HG02870 (cell line): ENCODE results near the gene PWWP2A.

Experiments
- ATAC-seq: cut with Tn5 transposase; IDR thresholded peaks from one replicate; pipeline ENCODE4 v1.9.1; 2021; ENCODE audit warnings: mild to moderate bottlenecking, moderate library complexity; ENCODE audit not compliant: unreplicated experiment

PWWP2A gene

DNA sequence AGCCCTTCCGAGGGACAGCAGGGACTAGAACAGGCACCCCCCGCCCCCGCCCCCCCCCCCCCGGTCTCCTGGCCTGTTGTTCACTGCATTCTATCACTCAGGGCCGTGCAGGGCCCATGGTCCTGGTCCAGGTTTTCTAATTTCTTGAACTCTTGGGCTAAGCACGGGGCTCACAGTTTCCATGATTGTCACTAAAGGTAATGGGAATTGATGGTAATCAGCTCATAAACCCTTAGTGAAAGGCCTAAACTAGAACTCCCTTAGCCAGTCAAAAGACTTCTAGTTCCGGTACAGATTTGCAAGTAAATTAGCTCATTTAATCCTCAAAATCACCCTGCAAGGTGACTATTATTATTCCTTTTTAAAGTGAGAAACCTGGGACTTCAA, 14.7 kb upstream of the PWWP2A start:
- ATAC-seq: no peak

DNA sequence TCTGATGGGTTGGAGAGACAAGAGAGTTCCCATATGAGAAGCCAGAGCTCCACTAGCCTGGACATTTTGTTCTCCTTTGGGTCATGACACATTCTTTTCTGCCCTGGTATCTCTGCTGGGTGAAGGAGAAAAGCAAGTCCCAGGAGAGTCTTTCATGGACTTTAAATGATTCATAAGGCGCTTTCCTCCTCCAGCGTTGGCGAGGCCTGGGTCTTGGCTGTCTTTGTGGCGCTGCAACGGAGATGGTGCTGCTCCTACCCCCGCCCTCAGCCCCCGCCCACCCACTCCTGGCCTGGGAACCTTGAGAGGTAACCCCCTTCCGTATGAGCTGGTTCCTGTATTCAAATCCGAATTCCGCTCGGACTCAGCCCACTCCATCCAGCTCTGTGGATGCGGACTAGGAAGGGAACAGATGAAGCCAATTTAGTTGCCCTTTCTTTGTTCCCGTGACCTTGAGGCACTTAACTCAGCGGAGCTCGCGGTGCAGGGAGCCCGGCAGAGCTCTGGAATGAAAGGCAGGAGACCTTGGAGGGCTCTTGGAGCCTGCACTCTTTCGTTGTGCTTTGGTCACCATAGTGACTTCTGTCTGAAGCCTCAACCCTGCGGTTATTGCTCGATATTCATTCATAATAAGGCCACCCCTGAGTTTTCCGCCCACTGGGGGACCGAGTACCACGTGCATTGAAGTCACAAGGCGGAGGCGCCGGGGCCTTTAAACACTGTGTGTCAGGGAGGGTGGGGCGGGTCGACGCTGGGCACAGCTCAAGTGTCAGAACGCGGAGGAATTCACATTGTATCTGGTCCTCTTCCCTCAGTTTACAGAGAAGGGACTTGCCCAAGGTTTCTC, 14.0 kb upstream of the PWWP2A start:
- no peak for ATAC-seq

DNA sequence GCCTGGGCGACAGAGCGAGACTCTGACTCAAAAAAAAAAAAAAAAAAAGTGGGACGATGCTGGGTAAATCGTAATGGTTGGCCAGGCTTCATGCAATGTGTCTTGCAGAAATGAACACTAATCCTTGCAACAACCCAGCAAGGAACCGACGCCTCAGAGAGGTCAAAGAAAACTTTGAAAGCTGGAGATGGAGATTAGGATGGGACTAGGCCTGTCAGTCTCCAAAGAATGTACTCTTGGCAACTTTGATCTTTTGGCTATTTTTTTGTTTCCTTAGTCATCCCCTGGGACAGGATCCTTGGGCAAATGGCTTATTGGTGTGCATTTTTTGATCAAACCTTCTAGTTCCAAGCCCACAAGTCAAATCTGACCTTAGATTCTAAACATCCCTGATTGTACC, 10.6 kb upstream of the PWWP2A start:
- ATAC-seq: no peak

DNA sequence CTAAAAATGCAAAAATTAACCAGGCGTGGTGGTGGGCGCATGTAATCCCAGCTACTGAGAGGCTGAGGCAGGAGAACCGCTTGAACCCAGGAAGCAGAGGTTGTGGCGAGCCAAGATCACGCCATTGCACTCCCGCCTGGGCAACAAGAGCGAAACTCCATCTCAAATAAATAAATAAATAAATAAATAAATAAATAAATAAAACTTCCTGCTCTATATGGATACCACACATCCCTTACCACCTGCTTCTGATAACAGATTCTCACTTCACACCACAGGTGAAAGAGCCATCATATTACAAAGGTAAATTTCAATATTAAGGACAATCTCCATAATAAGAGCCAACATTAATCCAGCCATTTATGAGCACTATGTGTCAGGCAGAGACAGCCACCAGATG, 9.4 kb upstream of the PWWP2A start:
- ATAC-seq: no peak

DNA sequence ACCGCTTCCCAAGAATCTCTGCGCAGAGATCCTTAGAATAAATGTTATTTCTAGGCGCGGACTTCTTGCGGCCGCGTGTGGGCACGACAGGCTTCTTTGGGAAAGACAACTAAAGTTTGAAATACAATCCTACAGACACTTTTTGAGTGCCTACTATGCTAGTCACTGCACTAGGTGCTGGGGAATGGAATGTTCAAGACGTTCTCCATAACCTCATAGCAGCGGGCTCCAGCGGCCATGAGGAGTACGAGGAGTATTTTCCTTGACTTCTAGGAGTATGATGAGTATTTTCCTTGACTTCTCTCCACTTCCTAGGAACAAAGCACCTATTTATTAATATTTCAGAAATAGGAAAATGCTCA, 636 bp upstream of the PWWP2A start:
- ATAC-seq: peak; percentile 0

DNA sequence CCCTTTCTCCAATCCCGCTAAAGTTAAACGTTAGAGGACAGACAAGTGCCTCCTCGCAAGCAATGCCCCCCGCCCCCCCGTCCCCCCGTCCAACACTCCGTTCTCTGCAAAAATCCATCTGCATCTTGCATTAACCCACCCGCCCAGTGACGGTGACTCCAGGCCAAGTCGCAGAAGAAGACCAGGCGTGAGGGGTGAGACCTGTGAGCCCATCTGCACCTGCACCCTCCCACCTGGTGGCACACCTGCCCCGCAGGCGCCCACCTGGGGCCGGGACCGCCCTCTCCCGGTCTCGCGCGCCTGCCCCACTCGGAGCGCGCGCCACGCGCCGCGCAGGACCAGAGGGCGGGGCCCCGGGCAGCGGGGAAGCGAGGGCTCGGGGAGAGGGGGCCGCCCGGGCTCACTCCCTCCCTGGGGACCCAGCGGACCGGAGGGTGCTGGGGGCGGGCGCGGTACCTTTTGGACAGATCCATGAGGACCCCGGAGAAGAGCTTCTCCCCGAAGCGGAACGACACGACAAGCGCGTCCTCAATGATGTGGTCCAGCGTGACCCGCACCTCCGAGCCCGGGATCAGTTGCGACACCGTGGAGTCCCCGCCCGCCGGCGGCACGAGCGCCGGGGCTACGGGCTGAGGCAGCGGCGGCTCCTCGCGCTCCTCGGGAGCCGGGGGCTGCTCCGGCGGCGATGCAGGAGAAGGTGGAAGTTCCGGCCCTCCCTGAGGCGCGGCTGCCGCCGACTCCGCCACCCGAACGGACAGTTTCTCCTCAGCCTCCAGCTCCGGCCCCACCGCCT, 705 bp downstream of the PWWP2A start:
- peak; percentile 20 for ATAC-seq

DNA sequence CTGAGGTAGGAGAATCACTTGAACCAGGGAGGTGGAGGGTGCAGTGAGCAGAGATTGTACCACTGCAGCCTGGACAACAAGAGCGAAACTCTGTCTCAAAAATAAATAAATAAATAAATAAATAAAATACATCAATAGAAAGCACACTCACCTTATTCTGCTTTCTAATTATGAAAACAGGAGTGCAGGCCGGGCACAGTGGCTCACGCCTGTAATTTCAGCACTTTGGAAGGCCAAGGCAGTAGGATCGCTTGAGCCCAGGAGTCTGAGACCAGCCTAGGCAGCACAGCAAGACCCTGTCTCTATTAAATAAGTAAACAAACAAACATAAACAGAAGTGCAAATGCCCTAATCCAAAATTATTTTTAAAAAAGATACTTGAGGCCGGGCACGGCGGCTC, 2.3 kb downstream of the PWWP2A start:
- no peak for ATAC-seq

DNA sequence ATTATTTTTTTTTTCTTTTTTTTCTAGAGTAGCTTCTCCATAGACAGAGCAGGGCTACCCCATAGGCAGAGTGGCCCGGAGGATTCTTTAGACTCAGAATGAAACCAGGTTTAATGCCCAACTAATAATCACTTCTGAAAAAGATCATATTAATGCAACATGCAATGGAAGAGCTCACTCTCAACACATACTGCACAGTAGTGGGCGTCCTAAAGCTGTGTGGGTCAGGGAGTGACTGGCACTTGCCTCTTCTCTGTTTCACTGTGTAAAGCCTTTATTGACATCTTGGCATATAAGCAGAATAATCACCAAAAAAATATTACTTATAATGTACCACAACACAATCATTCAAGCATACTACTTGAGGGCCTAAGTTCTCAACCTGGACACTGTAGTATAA, 11.1 kb downstream of the PWWP2A start:
- ATAC-seq: no peak

DNA sequence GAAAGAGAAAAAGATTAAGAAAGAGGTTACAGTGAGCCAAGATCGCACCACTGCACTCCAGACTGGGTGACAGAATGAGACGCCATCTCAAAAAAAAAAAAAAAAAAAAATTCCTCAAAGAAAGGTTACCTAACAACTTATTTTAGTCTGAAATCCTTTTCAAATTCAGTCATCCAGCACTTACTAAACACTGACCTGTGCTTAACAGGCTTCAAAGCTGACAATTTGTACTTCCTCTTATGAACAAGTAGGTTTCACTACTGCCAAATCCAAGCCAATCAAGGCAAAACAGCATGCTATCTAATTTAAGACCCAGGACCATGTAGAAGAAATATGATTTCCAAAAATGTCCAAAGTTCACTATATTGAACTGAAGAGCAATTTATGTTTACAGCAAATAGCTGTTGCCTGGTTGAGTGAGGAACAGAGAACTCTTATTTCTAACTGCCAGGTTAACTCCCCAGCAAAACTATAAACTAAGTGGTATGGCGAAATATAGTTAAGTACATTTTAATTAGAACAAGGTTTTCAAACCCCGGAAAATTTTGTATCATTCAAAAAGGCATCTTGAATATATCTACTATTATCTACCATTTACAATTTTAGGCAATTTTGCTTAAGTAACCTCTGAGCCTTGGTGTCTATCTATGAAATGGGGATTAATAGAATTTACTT, 13.4 kb downstream of the PWWP2A start:
- ATAC-seq: peak; percentile 91

DNA sequence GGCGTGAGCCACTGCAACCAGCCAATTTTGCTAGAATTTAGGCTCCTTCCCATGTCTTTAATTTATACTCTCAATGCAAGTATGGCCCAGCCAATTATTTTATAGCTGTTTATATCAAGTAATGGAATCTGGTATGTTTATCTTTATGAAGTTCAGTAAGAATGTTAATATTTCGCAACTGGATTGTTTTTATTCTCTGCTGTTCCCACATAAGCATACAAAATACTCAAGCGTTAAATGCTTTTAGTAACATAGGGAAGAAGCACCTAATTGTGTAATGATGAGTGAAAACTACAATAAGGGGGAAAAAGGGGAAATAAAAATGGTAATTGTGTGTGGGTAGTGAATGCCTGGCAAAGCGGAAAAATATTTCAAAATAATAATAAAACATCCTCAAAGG, 21.3 kb downstream of the PWWP2A start:
- no peak for ATAC-seq

DNA sequence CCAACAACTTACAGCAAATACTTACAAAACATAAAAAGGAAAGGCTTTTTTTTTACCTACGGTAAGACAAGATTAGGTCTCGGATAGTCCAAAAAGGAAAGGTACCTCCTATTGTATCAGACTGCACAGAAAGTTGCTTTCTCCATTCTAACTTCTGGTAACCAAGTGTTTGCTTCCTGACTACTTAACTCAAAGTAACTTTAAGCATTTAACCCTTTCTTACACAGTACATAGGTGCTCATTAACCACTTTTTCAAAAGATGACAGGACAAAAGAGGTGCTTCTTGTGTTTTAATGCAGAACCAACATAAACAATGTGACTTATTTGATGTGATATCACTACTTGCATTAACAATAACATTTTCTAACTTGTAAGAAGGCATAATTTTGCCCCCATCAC, 23.1 kb downstream of the PWWP2A start:
- no peak for ATAC-seq

DNA sequence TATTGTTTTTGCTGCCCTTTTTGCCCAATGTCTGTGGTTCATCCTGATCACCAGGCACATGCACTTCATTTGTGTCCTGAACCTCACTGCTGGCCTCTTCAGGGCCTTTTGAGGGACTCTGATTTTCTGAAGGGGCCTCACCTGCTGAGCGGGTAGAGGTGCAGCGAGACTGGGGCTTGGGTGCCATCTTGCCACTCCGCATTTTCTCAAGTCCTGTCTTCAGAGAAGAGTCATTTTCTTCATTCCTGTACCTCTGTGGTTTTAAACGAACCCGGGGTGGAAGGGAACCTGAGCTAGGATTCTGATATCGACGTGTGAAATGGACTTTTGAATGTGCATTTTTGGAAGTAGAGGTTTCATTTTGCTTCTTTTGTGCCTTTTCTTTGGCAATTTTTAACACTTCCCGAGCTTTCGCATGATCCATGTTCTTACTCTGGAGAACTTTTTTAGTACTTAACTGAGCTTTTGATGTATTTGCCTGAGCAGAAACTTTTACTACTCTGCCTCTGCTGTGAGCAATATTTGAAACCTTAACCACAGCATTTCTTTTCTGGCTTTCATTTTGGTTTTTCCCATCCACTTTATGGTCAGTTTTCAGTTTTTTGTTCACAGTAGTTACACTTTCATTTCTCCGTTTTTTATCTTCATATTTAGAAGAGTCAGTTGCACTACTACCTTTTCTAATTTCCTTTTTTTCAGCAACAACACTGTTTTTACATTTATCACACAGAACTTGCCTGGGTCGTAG, 26.1 kb downstream of the PWWP2A start:
- peak; percentile 89 for ATAC-seq

DNA sequence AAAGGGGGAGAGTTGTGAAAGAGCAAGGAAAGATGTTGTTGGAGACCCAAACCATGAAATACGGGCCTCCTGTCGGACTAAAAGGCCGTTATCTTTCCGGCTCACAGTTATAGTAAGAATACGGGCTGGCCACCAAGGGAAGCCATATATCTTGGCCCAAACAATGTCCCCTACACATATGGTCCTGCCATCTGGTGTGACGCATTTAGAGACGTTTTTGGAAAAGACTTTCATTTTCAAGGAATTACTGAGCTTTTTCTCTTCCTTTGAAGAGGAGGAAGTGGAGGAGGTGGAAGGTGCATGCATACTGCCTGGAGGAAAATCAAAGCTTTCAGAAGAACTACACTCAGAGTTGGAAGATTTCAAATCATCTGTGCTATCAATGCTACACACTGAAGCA, 26.7 kb downstream of the PWWP2A start:
- no peak for ATAC-seq

DNA sequence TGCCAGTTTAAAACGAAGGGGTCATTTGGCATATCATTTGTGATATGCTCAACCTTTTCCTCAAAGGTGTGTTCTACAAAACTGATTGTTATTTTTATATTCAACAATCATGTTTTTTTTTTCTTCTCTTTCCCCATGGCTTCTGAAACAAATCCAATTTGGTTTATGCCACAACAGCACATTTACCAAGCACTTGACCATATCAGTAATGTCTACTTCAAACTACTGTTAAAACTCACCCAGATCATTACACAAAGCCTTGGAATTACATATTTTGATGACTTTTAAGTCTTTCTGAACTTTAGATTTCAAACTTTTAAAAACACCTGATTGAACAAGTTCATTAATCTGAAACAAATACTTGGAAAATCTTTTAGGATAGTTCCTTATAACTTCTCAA, 29.2 kb downstream of the PWWP2A start:
- ATAC-seq: no peak

DNA sequence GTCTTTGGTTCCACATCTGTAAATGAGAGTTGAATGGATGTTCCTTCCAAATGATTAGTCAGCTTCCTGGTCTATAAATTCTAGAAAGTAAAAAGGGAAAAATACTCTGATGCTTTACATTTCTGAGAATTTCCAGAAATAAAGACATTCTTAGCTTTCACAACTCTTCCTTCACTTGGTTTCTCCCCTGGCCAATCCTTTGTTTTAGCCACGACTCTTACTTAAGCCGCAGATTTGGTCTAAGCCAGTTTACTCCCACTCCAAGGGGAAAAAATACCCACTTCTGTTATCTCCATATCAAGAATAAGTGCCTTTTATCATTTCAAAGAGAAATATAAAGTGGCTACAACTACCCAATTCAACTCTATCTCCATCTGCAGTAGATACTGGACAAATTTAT, 29.7 kb downstream of the PWWP2A start:
- ATAC-seq: no peak

DNA sequence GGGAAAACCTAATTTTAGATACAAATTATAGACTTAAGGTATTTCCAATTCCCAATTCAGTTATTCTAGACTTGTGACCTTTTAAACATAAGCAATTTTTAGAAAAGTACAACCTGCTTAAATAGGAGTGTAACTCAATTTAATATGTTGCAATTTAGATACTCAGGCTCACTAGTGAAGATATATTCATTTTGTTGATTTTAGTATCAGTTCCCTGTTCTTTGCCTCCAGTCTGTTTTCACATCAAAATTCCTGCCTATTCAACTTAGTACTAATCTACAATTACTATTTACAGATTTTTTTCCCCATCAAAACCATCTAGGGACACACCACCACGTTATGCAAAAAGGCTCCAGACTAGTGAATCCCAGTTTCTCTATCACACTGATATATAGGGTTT, 30.4 kb downstream of the PWWP2A start:
- ATAC-seq: no peak

DNA sequence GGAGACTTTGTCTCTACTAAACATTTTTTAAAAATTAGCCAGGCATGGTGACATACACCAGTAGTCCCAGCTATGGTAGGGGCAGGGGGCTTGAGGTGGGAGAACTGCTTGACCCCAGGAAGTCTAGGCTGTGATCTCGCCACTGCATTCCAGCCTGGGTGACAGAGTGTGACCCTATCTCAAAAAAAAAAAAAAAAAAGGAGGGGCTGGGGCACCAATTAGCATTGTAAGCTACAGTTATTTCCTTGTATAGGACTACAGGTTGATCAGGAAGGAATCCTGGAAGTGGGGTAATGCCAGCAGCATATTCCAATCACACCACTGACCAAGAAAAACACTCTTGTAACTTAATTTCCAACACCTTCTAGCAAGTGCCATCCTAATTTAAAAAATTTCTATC, 32.1 kb downstream of the PWWP2A start:
- ATAC-seq: no peak

DNA sequence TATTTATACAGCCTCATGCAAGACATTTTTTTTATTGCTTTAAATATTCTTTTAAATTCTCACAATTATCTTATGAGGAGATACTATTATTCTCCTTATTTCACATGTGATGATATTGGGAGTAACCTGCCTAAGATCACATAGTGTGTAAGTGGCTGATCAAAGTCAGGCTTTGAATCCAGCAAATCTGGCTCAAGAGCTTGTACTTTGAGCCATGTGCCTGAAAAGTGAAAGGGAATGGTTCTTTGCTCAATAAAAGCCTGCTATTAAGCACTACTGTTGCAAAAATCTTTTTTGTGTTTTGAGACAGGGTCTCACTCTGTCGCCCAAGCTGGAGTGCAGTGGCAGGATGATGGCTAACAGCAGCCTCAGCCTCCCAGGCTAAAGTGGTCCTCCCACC, 35.1 kb downstream of the PWWP2A start:
- no peak for ATAC-seq

DNA sequence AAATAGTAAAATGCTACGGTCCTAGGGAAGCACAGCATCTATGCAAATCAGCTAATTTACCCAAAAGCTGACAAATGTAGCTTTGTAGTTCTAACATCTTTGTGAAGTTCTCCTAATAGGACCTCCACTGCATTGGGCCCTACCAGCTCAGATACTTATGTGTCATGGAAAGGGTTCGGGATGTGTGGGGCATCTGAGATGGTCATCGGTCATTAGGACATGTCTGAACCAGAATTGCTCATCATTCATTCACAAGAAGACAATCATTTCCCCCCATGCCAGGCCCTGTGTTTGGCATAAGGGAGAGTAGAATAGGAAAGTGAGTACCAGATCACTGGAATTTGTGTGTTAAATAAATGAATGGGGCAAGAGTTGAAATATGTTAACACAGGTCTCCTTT, 35.7 kb downstream of the PWWP2A start:
- ATAC-seq: no peak

DNA sequence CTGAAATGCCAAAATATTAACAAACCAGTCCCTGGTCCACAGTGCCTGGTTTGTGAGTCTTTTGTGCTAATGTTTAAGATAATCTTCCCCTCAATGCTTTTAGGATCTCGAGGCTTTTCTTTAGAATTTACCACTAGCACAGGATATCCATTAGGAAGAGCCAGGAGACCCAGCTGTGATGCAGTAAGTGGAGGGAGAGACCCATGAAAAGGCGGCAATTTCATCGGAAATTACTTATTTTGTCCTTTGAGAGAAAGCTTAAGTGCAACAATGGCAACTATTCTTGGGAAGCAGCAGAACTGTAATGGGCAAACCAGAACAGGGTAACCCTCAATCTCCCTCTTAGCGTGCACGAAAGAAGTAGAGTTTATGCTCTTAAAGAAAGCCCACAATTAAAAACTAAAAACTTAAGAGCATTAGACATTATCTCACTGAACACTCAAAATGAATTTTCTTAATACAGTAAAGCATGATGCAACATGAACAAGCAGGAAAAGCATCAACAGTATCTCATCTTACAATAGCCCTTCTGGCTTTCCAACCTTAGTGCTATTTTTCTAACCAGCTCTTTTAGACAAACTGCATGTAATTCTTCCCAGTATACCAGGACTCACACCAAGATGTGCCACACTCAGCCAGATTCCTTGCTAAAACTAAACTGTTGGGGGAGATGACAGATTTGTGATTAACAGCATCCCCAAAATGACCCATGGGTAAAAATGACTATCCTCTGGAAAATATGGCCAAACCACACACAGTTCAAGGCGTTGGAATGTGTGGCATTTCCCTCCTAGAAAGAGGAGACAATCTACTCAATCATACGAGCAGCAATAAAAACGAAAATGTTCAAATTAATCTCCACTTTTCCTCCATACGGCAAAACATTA, 36.4 kb downstream of the PWWP2A start:
- no peak for ATAC-seq
